ENCODE results near the gene PNPLA5. TPM values are rescaled to one million over a fixed set of nuclear protein-coding genes. Genes with fewer than 3 reads are reported as not detected.

PNPLA5 gene
- total RNA-seq, 2 donors from 2014 or later: not detected

DNA sequence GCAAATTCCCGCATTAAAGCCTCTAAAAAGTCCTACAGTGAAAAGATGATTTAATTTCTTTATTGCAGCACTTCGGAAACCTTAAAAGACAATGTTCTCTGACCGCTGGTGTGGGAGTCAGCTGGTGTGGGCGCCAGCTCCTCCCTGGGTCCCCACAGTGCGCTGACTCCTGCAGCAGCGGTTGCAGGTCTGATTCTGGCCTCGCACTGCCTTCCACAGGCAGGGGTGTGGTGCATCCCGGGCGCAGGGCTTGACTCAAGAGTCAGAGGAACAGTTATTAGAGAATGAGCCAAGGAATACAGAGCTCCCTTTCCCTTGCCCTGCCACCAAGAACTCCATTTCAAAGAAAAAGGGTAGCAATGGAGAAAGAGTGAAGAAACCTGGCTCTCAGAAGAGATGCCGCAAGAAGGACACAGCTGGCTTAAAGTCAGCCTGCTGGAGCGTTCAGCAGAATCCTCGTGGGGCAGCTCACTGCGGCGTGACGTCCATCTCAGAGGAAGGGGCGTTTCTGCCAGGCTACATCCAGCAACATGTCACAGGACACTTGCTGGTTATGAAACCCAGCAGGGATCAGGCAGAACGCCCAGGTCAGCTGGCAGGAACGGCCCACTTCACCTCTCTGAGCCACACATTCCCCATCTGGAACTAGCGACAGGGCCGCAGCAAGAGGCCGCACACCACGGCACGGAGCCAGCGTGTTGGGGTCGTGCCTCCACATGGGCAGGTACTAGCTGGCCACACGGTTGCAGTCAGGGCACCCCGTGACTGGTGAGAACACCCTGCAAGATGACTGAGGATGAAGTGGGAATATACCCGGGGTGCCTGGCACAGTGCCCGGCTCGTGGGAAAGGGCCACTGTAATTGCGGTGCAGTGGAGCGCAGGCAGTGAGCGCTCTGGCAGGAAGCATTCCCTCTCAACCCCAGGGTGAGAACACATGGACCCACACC lies 61.6 kb downstream of the PNPLA5 start:
- TF ChIP-seq, protein P1, sequence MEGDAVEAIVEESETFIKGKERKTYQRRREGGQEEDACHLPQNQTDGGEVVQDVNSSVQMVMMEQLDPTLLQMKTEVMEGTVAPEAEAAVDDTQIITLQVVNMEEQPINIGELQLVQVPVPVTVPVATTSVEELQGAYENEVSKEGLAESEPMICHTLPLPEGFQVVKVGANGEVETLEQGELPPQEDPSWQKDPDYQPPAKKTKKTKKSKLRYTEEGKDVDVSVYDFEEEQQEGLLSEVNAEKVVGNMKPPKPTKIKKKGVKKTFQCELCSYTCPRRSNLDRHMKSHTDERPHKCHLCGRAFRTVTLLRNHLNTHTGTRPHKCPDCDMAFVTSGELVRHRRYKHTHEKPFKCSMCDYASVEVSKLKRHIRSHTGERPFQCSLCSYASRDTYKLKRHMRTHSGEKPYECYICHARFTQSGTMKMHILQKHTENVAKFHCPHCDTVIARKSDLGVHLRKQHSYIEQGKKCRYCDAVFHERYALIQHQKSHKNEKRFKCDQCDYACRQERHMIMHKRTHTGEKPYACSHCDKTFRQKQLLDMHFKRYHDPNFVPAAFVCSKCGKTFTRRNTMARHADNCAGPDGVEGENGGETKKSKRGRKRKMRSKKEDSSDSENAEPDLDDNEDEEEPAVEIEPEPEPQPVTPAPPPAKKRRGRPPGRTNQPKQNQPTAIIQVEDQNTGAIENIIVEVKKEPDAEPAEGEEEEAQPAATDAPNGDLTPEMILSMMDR (IDR thresholded peaks at IDR 0.05): no peak
- ATAC-seq (ENCODE audit: insufficient number of reproducible peaks, low FRiP score, low read depth) (no peak), DNase-seq (ENCODE audit: low spot score) (no peak)
- H3K4me3 ChIP-seq: no peak overlapping the region
- no peaks in the 10 kb centered on the region for H3K27me3 ChIP-seq (replicated peaks; ENCODE audit: insufficient read depth)
- H3K36me3 ChIP-seq: no peaks in the 10 kb centered on the region
- H3K27ac ChIP-seq: no peak overlapping the region
- H3K9me3 ChIP-seq: no peaks in the 10 kb centered on the region
- peaks cover 0 to 12% of the 10 kb centered on the region in 2 donors for H3K4me1 ChIP-seq (ENCODE audit: control insufficient read depth in 1 of 2, low read depth in 2 of 2)

Other genes starting within 250 kb of the PNPLA5 start
- 1 to 10 TPM; 2.2 to 2.5 TPM for gene EFCAB6, start 79.7 kb downstream of the PNPLA5 start, total RNA-seq
- gene SULT4A1, start 29.5 kb downstream of the PNPLA5 start, total RNA-seq: not detected
- not detected for gene PNPLA3, start 31.8 kb upstream of the PNPLA5 start, total RNA-seq
- gene SAMM50, start 63.4 kb upstream of the PNPLA5 start, total RNA-seq: 10 to 100 TPM; 22.6 to 28.1 TPM
- 10 to 100 TPM; 15.3 to 17.2 TPM for gene PARVB, start 132.3 kb upstream of the PNPLA5 start, total RNA-seq